ENCODE data around the gene PLEKHH1. TPM values are rescaled to one million over a fixed set of nuclear protein-coding genes. Genes with fewer than 3 reads are reported as not detected.

Gene PLEKHH1
- total and polyA plus RNA-seq, 2 experiments from 2014 or later, result 12.8 to 19.5 TPM

- Histone ChIP-seq H3K27me3 (no peaks in the 10 kb centered on the region), H3K9me2 (replicated peaks; ENCODE audit: insufficient read depth) (no peaks in the 10 kb centered on the region), H3K9me3 (ENCODE audit: low read depth) (no peaks in the 10 kb centered on the region), H3K4me1 (ENCODE audit: insufficient read depth) (peaks cover 19% of the 10 kb centered on the region), H3K4me3 (no peak overlapping the region), H2AFZ (no peak overlapping the region), H3K36me3 (replicated peaks; ENCODE audit: insufficient read depth, low read depth) (no peaks in the 10 kb centered on the region), H3K4me2 (peak overlapping the region; percentile 36), H4K20me1 (ENCODE audit: insufficient read depth, poor library complexity, severe bottlenecking) (no peaks in the 10 kb centered on the region), H3K27ac (peak overlapping the region; percentile 83), H3K79me2 (no peaks in the 10 kb centered on the region)
- no peak for TF ChIP-seq EZH2 (IDR thresholded peaks at IDR 0.05; ENCODE audit: borderline replicate concordance)
- no peak for TF ChIP-seq EZH2phosphoT487 (IDR thresholded peaks at IDR 0.05; ENCODE audit: low read depth, severe bottlenecking, unreplicated experiment)
- no peak for TF ChIP-seq CTCF (IDR thresholded peaks at IDR 0.05; ENCODE audit: poor library complexity)
- DNase-seq (ENCODE audit: low spot score), result peak; percentile 59
- 53% methylated on average over 6 of the region's 6 CpGs for WGBS (ENCODE audit: low lambda C conversion rate, missing lambda C conversion rate)
These were observed 33.8 kb downstream of the PLEKHH1 start for GRCh38 chr14:67566908-67567307.

GRCh38 chr14:67567654-67568053, 34.6 kb downstream of the PLEKHH1 start:
- Histone ChIP-seq H3K27me3 (no peaks in the 10 kb centered on the region), H3K4me3 (no peak overlapping the region), H3K9me3 (ENCODE audit: low read depth) (no peaks in the 10 kb centered on the region), H3K27ac (peak overlapping the region; percentile 83), H4K20me1 (ENCODE audit: insufficient read depth, poor library complexity, severe bottlenecking) (no peaks in the 10 kb centered on the region), H3K4me1 (ENCODE audit: insufficient read depth) (peaks cover 19% of the 10 kb centered on the region), H2AFZ (no peak overlapping the region), H3K36me3 (replicated peaks; ENCODE audit: insufficient read depth, low read depth) (no peaks in the 10 kb centered on the region), H3K9me2 (replicated peaks; ENCODE audit: insufficient read depth) (no peaks in the 10 kb centered on the region), H3K79me2 (no peaks in the 10 kb centered on the region), H3K4me2 (peak overlapping the region; percentile 36)
- DNase-seq (ENCODE audit: low spot score), result peak; percentile 49
- 85% methylated on average over 3 of the region's 3 CpGs for WGBS (ENCODE audit: low lambda C conversion rate, missing lambda C conversion rate)
- TF ChIP-seq EZH2phosphoT487 (IDR thresholded peaks at IDR 0.05; ENCODE audit: low read depth, severe bottlenecking, unreplicated experiment) (no peak), EZH2 (IDR thresholded peaks at IDR 0.05; ENCODE audit: borderline replicate concordance) (no peak), CTCF (IDR thresholded peaks at IDR 0.05; ENCODE audit: poor library complexity) (no peak)

- DNase-seq (ENCODE audit: low spot score), result no peak
- no peak overlapping the region for H3K27ac ChIP-seq
- no peaks in the 10 kb centered on the region for H3K9me2 ChIP-seq (replicated peaks; ENCODE audit: insufficient read depth)
- TF ChIP-seq EZH2 (IDR thresholded peaks at IDR 0.05; ENCODE audit: borderline replicate concordance) (no peak), CTCF (IDR thresholded peaks at IDR 0.05; ENCODE audit: poor library complexity) (no peak), EZH2phosphoT487 (IDR thresholded peaks at IDR 0.05; ENCODE audit: low read depth, severe bottlenecking, unreplicated experiment) (no peak)
- H3K27me3 ChIP-seq, result no peaks in the 10 kb centered on the region
- no peaks in the 10 kb centered on the region for H3K36me3 ChIP-seq (replicated peaks; ENCODE audit: insufficient read depth, low read depth)
- no peak overlapping the region for H2AFZ ChIP-seq
- no peaks in the 10 kb centered on the region for H3K79me2 ChIP-seq
- no peak overlapping the region for H3K4me2 ChIP-seq
- H3K4me3 ChIP-seq, result no peak overlapping the region
- H3K4me1 ChIP-seq (ENCODE audit: insufficient read depth), result peaks cover 19% of the 10 kb centered on the region
- no peaks in the 10 kb centered on the region for H3K9me3 ChIP-seq (ENCODE audit: low read depth)
- no peaks in the 10 kb centered on the region for H4K20me1 ChIP-seq (ENCODE audit: insufficient read depth, poor library complexity, severe bottlenecking)
- 80% methylated on average over 10 of the region's 11 CpGs for WGBS (ENCODE audit: low lambda C conversion rate, missing lambda C conversion rate)
These were observed 36.0 kb downstream of the PLEKHH1 start for GRCh38 chr14:67569011-67569650.
